GM19395 (cell line): ENCODE results near the gene CDH19.

Source experiments
- ATAC-seq: cut with Tn5 transposase; IDR thresholded peaks from one replicate; pipeline ENCODE4 v1.9.1; 2021; ENCODE audit warnings: mild to moderate bottlenecking, moderate library complexity; ENCODE audit not compliant: unreplicated experiment

CDH19 gene

GRCh38 chr18:66571845-66572244 is 32.0 kb downstream of the CDH19 start:
- ATAC-seq, result no peak

- ATAC-seq, result no peak
Observed at GRCh38 chr18:66566616-66567015, 37.3 kb downstream of the CDH19 start.

GRCh38 chr18:66564236-66564635 is 39.7 kb downstream of the CDH19 start:
- no peak for ATAC-seq

- ATAC-seq, result no peak
Observed at GRCh38 chr18:66562279-66562678, 41.6 kb downstream of the CDH19 start.

- ATAC-seq, result no peak
Observed at GRCh38 chr18:66560094-66560493, 43.8 kb downstream of the CDH19 start.

- ATAC-seq, result no peak
Observed at GRCh38 chr18:66558773-66559172, 45.1 kb downstream of the CDH19 start.

GRCh38 chr18:66557091-66557490 is 46.8 kb downstream of the CDH19 start:
- ATAC-seq, result no peak

GRCh38 chr18:66555585-66555984 is 48.3 kb downstream of the CDH19 start:
- ATAC-seq, result no peak

- no peak for ATAC-seq
Observed at GRCh38 chr18:66553824-66554223, 50.1 kb downstream of the CDH19 start.

GRCh38 chr18:66550366-66550765 is 53.5 kb downstream of the CDH19 start:
- ATAC-seq, result no peak

GRCh38 chr18:66548747-66549146 is 55.1 kb downstream of the CDH19 start:
- ATAC-seq, result no peak

- ATAC-seq, result no peak
Observed at GRCh38 chr18:66534110-66534509, 69.8 kb downstream of the CDH19 start.

GRCh38 chr18:66533693-66534092 is 70.2 kb downstream of the CDH19 start:
- ATAC-seq, result no peak

- no peak for ATAC-seq
Observed at GRCh38 chr18:66523219-66523991, 80.5 kb downstream of the CDH19 start.

GRCh38 chr18:66513996-66514395 is 89.9 kb downstream of the CDH19 start:
- no peak for ATAC-seq

GRCh38 chr18:66511792-66512191 is 92.1 kb downstream of the CDH19 start:
- ATAC-seq, result no peak

- ATAC-seq, result no peak
Observed at GRCh38 chr18:66511289-66511688, 92.6 kb downstream of the CDH19 start.

- no peak for ATAC-seq
Observed at GRCh38 chr18:66510357-66511045, 93.4 kb downstream of the CDH19 start.

GRCh38 chr18:66508937-66509336 is 95.0 kb downstream of the CDH19 start:
- no peak for ATAC-seq

GRCh38 chr18:66506178-66506577 is 97.7 kb downstream of the CDH19 start:
- no peak for ATAC-seq

GRCh38 chr18:66497351-66497750 is 106.5 kb downstream of the CDH19 start:
- ATAC-seq, result no peak

- no peak for ATAC-seq
Observed at GRCh38 chr18:66495844-66496243, 108.0 kb downstream of the CDH19 start.
